Mesothelial cell of epicardium (in vitro differentiated cells): Measurements from ENCODE around the gene UBE2L6. TPM values are rescaled to one million over a fixed set of nuclear protein-coding genes. Genes with fewer than 3 reads are reported as not detected.

ENCODE experiments used
- DNase-seq, 2 experiments: peaks; one replicate each; pipeline ENCODE4 v3.0.0; 2021; ENCODE audit warnings: low spot score in 2 of 2; ENCODE audit not compliant: unreplicated experiment in 2 of 2
- H3K27ac Mint-ChIP-seq: 2 replicates; pipeline ENCODE4 v1.8.0; 2021; ENCODE audit warnings: mixed read lengths
- H3K27me3 Mint-ChIP-seq: 2 replicates; pipeline ENCODE4 v1.8.0; 2021; ENCODE audit warnings: low read depth, mixed read lengths
- H3K36me3 Mint-ChIP-seq: 2 replicates; pipeline ENCODE4 v1.8.0; 2021; ENCODE audit warnings: mixed read lengths
- H3K4me1 Mint-ChIP-seq: 2 replicates; pipeline ENCODE4 v1.8.0; 2021; ENCODE audit warnings: mixed read lengths
- H3K4me3 Mint-ChIP-seq: 2 replicates; pipeline ENCODE4 v1.8.0; 2021; ENCODE audit warnings: mild to moderate bottlenecking, moderate library complexity, mixed read lengths
- H3K9me3 Mint-ChIP-seq: 2 replicates; pipeline ENCODE4 v1.8.0; 2021; ENCODE audit warnings: mixed read lengths
- total RNA-seq: library from RNA; stranded (reverse); gene quantifications from 3 replicates; pipeline ENCODE4 v1.2.1, GENCODE V29; 2021
- TF ChIP-seq, protein P1 (sequence below): fragments of 200-600 bp; sonication (generic); IDR thresholded peaks from one replicate; pipeline ENCODE4 v1.5.0; 2021; ENCODE audit warnings: antibody characterized with exemption; ENCODE audit not compliant: unreplicated experiment

Gene UBE2L6
- total RNA-seq, 1 donor from 2014 or later = 39.2 TPM

DNA sequence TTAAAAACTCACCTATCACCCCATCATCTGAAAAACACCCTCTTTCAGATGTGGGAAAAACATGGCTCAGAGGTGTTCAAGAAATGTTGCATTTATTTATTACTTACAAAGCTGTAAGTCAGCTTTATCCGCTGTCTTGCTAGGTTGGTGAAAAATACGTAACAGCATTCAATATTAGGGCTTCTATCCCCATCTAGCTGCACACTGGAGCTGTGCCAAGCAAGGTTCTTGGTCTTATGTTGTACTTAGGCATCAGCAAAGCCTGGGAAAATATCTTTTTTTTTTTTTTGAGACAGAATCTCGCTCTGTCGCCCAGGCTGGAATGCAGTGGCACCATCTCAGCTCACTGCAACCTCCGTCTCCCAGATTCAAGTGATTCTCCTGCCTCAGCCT, 37.6 kb upstream of the UBE2L6 start:
- Mint-ChIP-seq H3K9me3 (no peaks in the 10 kb centered on the region), H3K27me3 (no peaks in the 10 kb centered on the region), H3K4me1 (peaks cover 6% of the 10 kb centered on the region), H3K36me3 (peaks cover 25% of the 10 kb centered on the region), H3K4me3 (no peak overlapping the region), H3K27ac (no peak overlapping the region)
- TF ChIP-seq, protein P1, sequence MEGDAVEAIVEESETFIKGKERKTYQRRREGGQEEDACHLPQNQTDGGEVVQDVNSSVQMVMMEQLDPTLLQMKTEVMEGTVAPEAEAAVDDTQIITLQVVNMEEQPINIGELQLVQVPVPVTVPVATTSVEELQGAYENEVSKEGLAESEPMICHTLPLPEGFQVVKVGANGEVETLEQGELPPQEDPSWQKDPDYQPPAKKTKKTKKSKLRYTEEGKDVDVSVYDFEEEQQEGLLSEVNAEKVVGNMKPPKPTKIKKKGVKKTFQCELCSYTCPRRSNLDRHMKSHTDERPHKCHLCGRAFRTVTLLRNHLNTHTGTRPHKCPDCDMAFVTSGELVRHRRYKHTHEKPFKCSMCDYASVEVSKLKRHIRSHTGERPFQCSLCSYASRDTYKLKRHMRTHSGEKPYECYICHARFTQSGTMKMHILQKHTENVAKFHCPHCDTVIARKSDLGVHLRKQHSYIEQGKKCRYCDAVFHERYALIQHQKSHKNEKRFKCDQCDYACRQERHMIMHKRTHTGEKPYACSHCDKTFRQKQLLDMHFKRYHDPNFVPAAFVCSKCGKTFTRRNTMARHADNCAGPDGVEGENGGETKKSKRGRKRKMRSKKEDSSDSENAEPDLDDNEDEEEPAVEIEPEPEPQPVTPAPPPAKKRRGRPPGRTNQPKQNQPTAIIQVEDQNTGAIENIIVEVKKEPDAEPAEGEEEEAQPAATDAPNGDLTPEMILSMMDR = no peak
- DNase-seq = no peak

DNA sequence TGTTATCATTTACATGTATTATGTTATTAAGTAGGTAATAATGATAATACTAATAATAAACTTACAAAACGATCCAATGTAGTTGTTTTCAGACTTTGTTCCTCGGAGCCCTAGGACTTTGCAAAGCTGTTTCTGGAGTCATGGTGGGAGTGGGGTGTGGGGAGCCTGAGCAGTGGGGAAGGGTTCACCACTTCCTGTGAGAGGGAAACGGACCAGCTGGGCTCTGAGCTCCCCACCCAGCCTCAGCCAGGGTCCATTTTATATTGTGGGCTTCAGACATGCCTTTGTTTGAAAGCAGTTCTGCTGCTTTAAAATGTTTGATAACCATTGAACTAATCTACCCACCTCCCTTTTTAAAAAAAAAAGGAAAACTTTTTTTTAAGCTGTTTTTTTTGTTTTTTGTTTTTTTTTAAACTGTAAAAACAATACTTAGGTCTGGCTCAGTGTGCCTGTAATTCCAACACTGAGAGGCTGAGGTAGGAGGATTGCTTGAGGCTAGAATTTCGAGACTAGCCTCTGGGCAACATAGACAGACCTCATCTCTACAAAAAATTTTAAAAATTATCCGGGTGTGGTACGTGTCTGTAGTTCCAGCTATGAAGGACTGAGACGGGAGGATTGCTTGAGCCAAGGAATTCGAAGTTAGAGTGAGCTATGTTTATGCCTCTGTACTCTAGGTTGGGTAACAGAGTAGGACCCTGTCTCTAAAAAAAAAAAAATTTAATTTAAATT, 37.0 kb upstream of the UBE2L6 start:
- Mint-ChIP-seq H3K4me1 (peaks cover 12% of the 10 kb centered on the region), H3K4me3 (no peak overlapping the region), H3K27me3 (no peaks in the 10 kb centered on the region), H3K36me3 (peaks cover 24% of the 10 kb centered on the region), H3K27ac (no peak overlapping the region), H3K9me3 (no peaks in the 10 kb centered on the region)
- no peak for DNase-seq
- TF ChIP-seq, protein P1 = no peak

DNA sequence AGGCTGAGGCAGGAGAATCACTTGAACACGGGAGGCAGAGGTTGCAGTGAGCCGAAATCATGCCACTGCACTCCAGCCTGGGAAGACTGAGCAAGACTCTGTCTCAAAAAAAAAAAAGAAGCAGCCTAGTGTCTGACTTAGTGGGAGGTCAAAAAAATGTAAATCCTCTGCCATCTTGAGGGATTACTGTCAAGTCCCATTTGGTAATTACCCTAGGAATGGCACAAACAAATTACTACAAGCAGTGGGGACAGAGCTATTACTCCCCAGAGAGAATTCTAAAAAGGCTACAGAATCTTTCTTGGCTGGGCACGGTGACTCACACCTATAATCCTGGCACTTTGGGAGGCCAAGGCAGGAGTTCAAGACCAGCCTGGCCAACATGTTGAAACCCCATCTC, 33.8 kb upstream of the UBE2L6 start:
- no peak overlapping the region for H3K4me3 Mint-ChIP-seq
- H3K36me3 Mint-ChIP-seq = peaks cover 13% of the 10 kb centered on the region
- no peaks in the 10 kb centered on the region for H3K9me3 Mint-ChIP-seq
- no peak for DNase-seq
- peaks cover 31% of the 10 kb centered on the region for H3K4me1 Mint-ChIP-seq
- H3K27ac Mint-ChIP-seq = no peak overlapping the region
- TF ChIP-seq, protein P1 = no peak
- no peaks in the 10 kb centered on the region for H3K27me3 Mint-ChIP-seq

DNA sequence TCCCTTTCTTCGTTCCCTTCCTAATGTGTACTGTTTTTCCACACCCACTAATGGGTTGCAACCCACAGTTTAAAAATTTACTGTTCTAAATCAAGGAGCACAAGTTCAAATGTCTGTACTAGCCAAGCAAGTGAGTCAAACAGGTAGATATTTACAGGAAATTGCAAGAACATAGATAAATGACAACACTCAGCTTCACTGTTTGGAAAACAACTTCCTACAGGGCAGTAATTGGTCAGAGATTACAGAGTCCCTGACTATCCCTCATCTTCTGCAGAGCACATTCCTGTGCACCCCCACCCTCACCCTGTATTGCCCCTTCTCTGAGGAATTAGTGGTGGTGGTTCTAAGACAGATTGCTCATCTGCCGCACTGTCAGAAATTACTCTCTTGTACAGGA, 31.9 kb upstream of the UBE2L6 start:
- H3K4me3 Mint-ChIP-seq = peak overlapping the region; percentile 74
- TF ChIP-seq, protein P1 = no peak
- H3K27ac Mint-ChIP-seq = peak overlapping the region; percentile 96
- peaks cover 8% of the 10 kb centered on the region for H3K36me3 Mint-ChIP-seq
- H3K4me1 Mint-ChIP-seq = peaks cover 31% of the 10 kb centered on the region
- H3K9me3 Mint-ChIP-seq = no peaks in the 10 kb centered on the region
- H3K27me3 Mint-ChIP-seq = no peaks in the 10 kb centered on the region
- DNase-seq = no peak

DNA sequence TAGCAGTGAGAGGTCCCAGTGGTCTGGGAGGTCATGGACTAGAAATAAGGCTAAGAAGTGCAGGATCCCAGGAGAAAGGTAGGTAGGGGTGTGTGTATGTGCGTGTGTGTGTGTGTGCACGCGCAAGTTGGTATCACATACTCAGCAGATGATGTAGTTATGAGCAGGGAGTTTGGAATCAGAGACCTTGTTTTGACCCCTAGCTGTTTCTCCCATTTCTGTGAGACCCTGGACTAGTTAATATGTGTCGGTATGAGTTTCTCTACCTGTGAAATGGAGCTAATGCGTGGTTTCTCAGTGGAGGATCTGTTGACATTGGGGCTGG, 31.3 kb upstream of the UBE2L6 start:
- H3K4me1 Mint-ChIP-seq = peaks cover 31% of the 10 kb centered on the region
- TF ChIP-seq, protein P1 = no peak
- no peaks in the 10 kb centered on the region for H3K27me3 Mint-ChIP-seq
- H3K4me3 Mint-ChIP-seq = peak overlapping the region; percentile 74
- DNase-seq = no peak
- peaks cover 8% of the 10 kb centered on the region for H3K36me3 Mint-ChIP-seq
- H3K27ac Mint-ChIP-seq = peak overlapping the region; percentile 96
- H3K9me3 Mint-ChIP-seq = no peaks in the 10 kb centered on the region
